DND-41 (cell line): ENCODE measurements around the gene AP2A2.

Experiments used
- ATAC-seq: fragments of 200-7000 bp; cut with Tn5 transposase; 3 replicates; pipeline ENCODE4 v1.9.1; 2021; ENCODE audit warnings: low read depth; ENCODE audit not compliant: insufficient read depth
- DNase-seq: peaks from one replicate; pipeline ENCODE4 v3.0.0-alpha.2; 2020
- H2AFZ ChIP-seq: 2 replicates; pipeline ENCODE4 v1.6.0; 2012; ENCODE audit warnings: low read depth, low read length
- H3K27ac ChIP-seq: 2 replicates; pipeline ENCODE4 v1.5.1; 2012; ENCODE audit warnings: low read length, inconsistent platforms
- H3K27me3 ChIP-seq: fragments of 200-600 bp; sonication (generic); 2 replicates; pipeline ENCODE4 v1.6.0; 2012; ENCODE audit warnings: low read length, mild to moderate bottlenecking, inconsistent platforms; ENCODE audit not compliant: insufficient read depth, poor library complexity
- H3K36me3 ChIP-seq: 2 replicates; pipeline ENCODE4 v1.5.1; 2012; ENCODE audit warnings: low read length, inconsistent platforms; ENCODE audit not compliant: insufficient read depth
- H3K4me1 ChIP-seq: 2 replicates; pipeline ENCODE4 v1.5.1; 2012; ENCODE audit warnings: mild to moderate bottlenecking, low read length; ENCODE audit not compliant: insufficient read depth
- H3K4me2 ChIP-seq: 2 replicates; pipeline ENCODE4 v1.6.0; 2012; ENCODE audit warnings: mild to moderate bottlenecking, moderate library complexity, low read length, inconsistent platforms; ENCODE audit not compliant: insufficient read depth
- H3K4me3 ChIP-seq, 2 experiments: fragments of 200-600 bp in 1 of 2; shearing (Covaris generic) in 1 of 2; 2 replicates each; pipeline ENCODE4 v1.5.1; 2012 to 2016; ENCODE audit warnings: inconsistent platforms in 2 of 2, low read length in 2 of 2, mild to moderate bottlenecking in 2 of 2, low read depth in 1 of 2, moderate library complexity in 1 of 2
- H3K79me2 ChIP-seq: 2 replicates; pipeline ENCODE4 v1.6.0; 2012; ENCODE audit warnings: low read length, inconsistent platforms; ENCODE audit not compliant: insufficient read depth
- H3K9ac ChIP-seq: 2 replicates; pipeline ENCODE4 v1.6.0; 2012; ENCODE audit warnings: low read depth, mild to moderate bottlenecking, inconsistent platforms, low read length, moderate library complexity
- H3K9me3 ChIP-seq: 2 replicates; pipeline ENCODE4 v1.5.1; 2012; ENCODE audit warnings: low read length, moderate library complexity, mild to moderate bottlenecking, inconsistent platforms; ENCODE audit not compliant: insufficient read depth, severe bottlenecking
- H4K20me1 ChIP-seq: 2 replicates; pipeline ENCODE4 v1.6.0; 2012; ENCODE audit warnings: low read length; ENCODE audit not compliant: insufficient read depth
- EZH2 ChIP-seq: IDR thresholded peaks from 3 replicates; pipeline ENCODE4 v1.6.1; 2012; ENCODE audit warnings: borderline replicate concordance, low read depth, mild to moderate bottlenecking, moderate library complexity, low read length, inconsistent platforms; ENCODE audit not compliant: severe bottlenecking
- TF ChIP-seq, protein P1 (sequence below): IDR thresholded peaks from 2 replicates; pipeline ENCODE4 v1.5.1; 2012; ENCODE audit warnings: borderline replicate concordance, low read length, moderate library complexity, mild to moderate bottlenecking; ENCODE audit not compliant: poor library complexity, severe bottlenecking; ENCODE audit errors: extremely low read depth

AP2A2 gene

DNA sequence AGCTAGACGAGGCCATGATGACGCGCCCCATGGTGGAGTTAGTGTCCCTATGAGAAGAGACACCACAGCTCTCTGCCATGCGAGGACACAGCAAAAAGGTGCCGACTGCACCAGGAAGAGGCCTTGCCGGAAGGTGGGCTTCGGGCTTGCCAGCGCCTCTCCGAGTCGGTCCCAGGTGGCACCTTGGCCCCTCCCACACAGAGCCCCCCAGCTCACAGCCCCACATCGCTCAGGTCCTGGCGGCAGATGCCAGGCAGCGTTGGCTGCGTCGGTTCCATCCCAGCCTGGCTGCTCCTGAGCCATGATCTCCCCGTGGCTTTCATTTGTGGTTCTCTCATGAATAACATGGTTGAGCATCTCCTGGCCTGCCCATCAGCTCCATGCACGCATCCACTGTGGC is 39.1 kb upstream of the AP2A2 start:
- DNase-seq = no peak
- H4K20me1 ChIP-seq = peaks cover 54% of the 10 kb centered on the region

DNA sequence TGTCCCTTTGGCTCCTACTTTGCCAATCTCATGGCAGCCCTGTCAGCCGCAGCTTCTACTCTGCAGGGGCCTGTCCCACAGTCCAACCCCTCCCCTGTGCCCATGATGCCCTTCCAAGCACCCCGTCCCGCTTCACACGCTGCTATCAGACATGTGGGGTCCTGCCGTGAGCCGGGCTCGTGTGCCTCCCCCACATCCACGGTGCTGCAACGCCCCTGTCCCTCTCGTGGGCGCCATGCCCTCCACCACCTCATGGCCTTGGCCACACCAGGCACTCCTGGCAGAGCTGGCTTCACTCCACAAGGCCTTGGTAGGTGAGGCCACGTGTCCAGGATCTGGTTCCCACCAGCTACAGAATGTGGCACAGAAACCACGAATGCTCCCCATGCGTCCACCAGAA is 38.1 kb upstream of the AP2A2 start:
- Histone ChIP-seq H3K27me3 (no peaks in the 10 kb centered on the region), H3K79me2 (no peaks in the 10 kb centered on the region), H4K20me1 (peaks cover 59% of the 10 kb centered on the region), H3K9me3 (no peaks in the 10 kb centered on the region), H3K4me2 (no peak overlapping the region), H3K4me3 (no peak overlapping the region), H3K27ac (no peak overlapping the region), H3K9ac (no peak overlapping the region), H2AFZ (no peak overlapping the region), H3K36me3 (peaks cover 75% of the 10 kb centered on the region), H3K4me1 (no peaks in the 10 kb centered on the region)
- no peak for TF ChIP-seq EZH2
- TF ChIP-seq, protein P1, sequence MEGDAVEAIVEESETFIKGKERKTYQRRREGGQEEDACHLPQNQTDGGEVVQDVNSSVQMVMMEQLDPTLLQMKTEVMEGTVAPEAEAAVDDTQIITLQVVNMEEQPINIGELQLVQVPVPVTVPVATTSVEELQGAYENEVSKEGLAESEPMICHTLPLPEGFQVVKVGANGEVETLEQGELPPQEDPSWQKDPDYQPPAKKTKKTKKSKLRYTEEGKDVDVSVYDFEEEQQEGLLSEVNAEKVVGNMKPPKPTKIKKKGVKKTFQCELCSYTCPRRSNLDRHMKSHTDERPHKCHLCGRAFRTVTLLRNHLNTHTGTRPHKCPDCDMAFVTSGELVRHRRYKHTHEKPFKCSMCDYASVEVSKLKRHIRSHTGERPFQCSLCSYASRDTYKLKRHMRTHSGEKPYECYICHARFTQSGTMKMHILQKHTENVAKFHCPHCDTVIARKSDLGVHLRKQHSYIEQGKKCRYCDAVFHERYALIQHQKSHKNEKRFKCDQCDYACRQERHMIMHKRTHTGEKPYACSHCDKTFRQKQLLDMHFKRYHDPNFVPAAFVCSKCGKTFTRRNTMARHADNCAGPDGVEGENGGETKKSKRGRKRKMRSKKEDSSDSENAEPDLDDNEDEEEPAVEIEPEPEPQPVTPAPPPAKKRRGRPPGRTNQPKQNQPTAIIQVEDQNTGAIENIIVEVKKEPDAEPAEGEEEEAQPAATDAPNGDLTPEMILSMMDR = no peak
- DNase-seq = no peak
- no peak for ATAC-seq

More for the DNA sequence above, 39.1 kb upstream of the AP2A2 start:
- no peak for ATAC-seq
- TF ChIP-seq, protein P1 = no peak
- TF ChIP-seq EZH2 = no peak
- H3K4me1 ChIP-seq = no peaks in the 10 kb centered on the region
- no peak overlapping the region for H3K9ac ChIP-seq
- H3K4me2 ChIP-seq = no peak overlapping the region
- H3K36me3 ChIP-seq = peaks cover 76% of the 10 kb centered on the region
- no peaks in the 10 kb centered on the region for H3K9me3 ChIP-seq
- H3K27me3 ChIP-seq = no peaks in the 10 kb centered on the region
- no peak overlapping the region for H3K27ac ChIP-seq
- no peak overlapping the region for H2AFZ ChIP-seq
- no peak overlapping the region for H3K4me3 ChIP-seq
- no peaks in the 10 kb centered on the region for H3K79me2 ChIP-seq

DNA sequence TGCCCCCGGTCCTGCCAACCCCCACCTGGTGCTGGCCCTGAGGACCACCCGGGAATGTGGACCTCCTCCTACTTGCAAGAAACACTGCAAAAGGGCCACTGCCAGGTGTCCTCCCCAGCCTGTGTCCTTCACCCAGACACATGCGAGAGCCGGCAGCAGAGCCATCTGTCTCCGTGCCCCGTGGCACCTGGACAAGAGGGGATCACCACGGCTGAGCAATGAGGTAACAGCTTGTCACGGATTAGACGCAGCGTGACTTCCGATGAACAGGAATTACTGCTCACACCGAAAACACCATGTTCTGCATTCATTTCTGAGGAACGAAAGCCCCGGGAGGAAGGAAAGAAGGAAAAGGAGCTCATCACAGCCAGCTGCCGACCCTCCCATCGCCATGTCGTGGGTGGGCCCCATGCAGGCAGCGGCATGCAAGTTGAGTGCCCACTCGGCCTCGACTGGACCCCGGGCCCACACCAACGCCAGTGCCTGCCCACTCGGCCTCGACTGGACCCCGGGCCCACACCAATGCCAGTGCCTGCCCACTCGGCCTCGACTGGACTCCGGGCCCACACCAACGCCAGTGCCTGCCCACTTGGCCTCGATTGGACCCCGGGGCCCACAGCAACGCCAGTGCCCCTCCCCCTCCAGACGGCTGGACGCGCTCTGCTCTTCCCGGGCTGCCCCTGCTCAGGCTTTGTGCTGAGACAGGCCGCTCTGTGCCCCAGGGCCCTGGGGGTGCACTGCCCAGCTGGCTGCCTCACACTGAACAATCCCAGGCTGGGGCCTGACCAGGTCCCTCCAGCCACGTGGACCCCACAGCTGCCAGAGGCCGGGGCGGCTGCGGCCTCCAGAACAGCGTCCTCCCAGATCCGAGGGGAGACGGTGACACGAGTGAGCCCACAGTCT is 37.1 kb upstream of the AP2A2 start:
- Histone ChIP-seq H3K4me1 (no peaks in the 10 kb centered on the region), H3K4me2 (no peak overlapping the region), H4K20me1 (peaks cover 57% of the 10 kb centered on the region), H3K4me3 (no peak overlapping the region), H3K9me3 (no peaks in the 10 kb centered on the region), H3K79me2 (no peaks in the 10 kb centered on the region), H3K36me3 (peaks cover 73% of the 10 kb centered on the region), H3K9ac (no peak overlapping the region), H2AFZ (no peak overlapping the region), H3K27ac (no peak overlapping the region), H3K27me3 (no peaks in the 10 kb centered on the region)
- DNase-seq = no peak
- ATAC-seq = no peak
- no peak for TF ChIP-seq EZH2
- TF ChIP-seq, protein P1 = no peak
